SK-N-SH (cell line): ENCODE measurements around the gene PRPF6. TPM values are rescaled to one million over a fixed set of nuclear protein-coding genes. Genes with fewer than 3 reads are reported as not detected.

Experiments
- CTCF ChIA-PET: fragments of 300-600, 350-600 bp; formaldehyde crosslinking; extraction: SDS; loops from one replicate; lab custom pipeline; 2021; lab: Yijun Ruan, JAX
- POLR2A ChIA-PET: fragments of 350-600 bp; sonication (Branson Sonifier 250); formaldehyde crosslinking; extraction: SDS; loops from one replicate; lab custom pipeline; 2020; ENCODE audit warnings: antibody characterized with exemption, inconsistent platforms; lab: Yijun Ruan, JAX
- DNase-seq: peaks from one replicate; pipeline ENCODE4 v3.0.0; 2012
- H2AFZ ChIP-seq: fragments of 200-600 bp; sonication (generic); 2 replicates; pipeline ENCODE4 v1.8.1; 2016; ENCODE audit warnings: antibody characterized with exemption, mild to moderate bottlenecking, low read depth
- H3F3A ChIP-seq: fragments of 200-600 bp; sonication (generic); replicated peaks from 2 replicates; pipeline ENCODE3; 2016; ENCODE audit warnings: antibody characterized with exemption, mild to moderate bottlenecking; ENCODE audit not compliant: insufficient read depth
- H3K27ac ChIP-seq, 2 experiments: fragments of 200-500 bp in 1 of 2; fragments of 200-600 bp in 1 of 2; sonication (Bioruptor generic) in 1 of 2; sonication (generic), shearing (Covaris generic) in 1 of 2; 2 replicates each; pipeline versions ENCODE4 v1.5.1 to v1.6.1; 2014 to 2016; ENCODE audit warnings: low read depth in 2 of 2, inconsistent platforms in 1 of 2, low read length in 1 of 2, mild to moderate bottlenecking in 1 of 2, mixed read lengths in 1 of 2
- H3K27me3 ChIP-seq: fragments of 200-600 bp; sonication (generic), shearing (Covaris generic); 2 replicates; pipeline ENCODE4 v1.6.1; 2016; ENCODE audit warnings: mixed run types; ENCODE audit not compliant: insufficient read depth
- H3K36me3 ChIP-seq, 2 experiments: fragments of 200-500 bp in 1 of 2; fragments of 200-600 bp in 1 of 2; sonication (Bioruptor generic) in 1 of 2; sonication (generic) in 1 of 2; replicated peaks in 1 of 2; 2 replicates each; pipeline versions ENCODE3 to v1.5.1; 2014 to 2016; ENCODE audit warnings: low read length in 1 of 2, mild to moderate bottlenecking in 1 of 2; ENCODE audit not compliant: insufficient read depth in 2 of 2, control insufficient read depth in 1 of 2
- H3K4me1 ChIP-seq, 2 experiments: fragments of 200-500 bp in 1 of 2; fragments of 200-600 bp in 1 of 2; sonication (Bioruptor generic) in 1 of 2; sonication (generic), shearing (Covaris generic) in 1 of 2; 2 replicates each; pipeline versions ENCODE4 v1.5.1 to v1.6.1; 2014 to 2016; ENCODE audit warnings: low read depth in 1 of 2, low read length in 1 of 2, mixed run types in 1 of 2; ENCODE audit not compliant: insufficient read depth in 2 of 2, control insufficient read depth in 1 of 2
- H3K4me2 ChIP-seq: fragments of 200-600 bp; sonication (generic), shearing (Covaris generic); 2 replicates; pipeline ENCODE4 v1.6.1; 2017; ENCODE audit warnings: mixed run types
- H3K4me3 ChIP-seq, 2 experiments: fragments of 200-500 bp in 1 of 2; fragments of 200-600 bp in 1 of 2; sonication (Bioruptor generic) in 1 of 2; sonication (generic), shearing (Covaris generic) in 1 of 2; 2 replicates each; pipeline versions ENCODE4 v1.5.1 to v1.8.1; 2014 to 2016; ENCODE audit warnings: low read depth in 2 of 2, inconsistent platforms in 1 of 2, low read length in 1 of 2, mild to moderate bottlenecking in 1 of 2, mixed read lengths in 1 of 2, moderate library complexity in 1 of 2
- H3K79me2 ChIP-seq: fragments of 200-600 bp; sonication (generic); 2 replicates; pipeline ENCODE4 v1.8.1; 2017; ENCODE audit warnings: mild to moderate bottlenecking; ENCODE audit not compliant: insufficient read depth
- H3K9ac ChIP-seq: fragments of 200-600 bp; sonication (generic); 2 replicates; pipeline ENCODE4 v1.6.1; 2017; ENCODE audit warnings: mixed run types
- H3K9me2 ChIP-seq: fragments of 200-600 bp; sonication (generic); 2 replicates; pipeline ENCODE4 v1.6.1; 2017; ENCODE audit warnings: mixed run types
- H3K9me3 ChIP-seq: fragments of 200-600 bp; sonication (generic); 2 replicates; pipeline ENCODE4 v1.6.1; 2017; ENCODE audit warnings: mixed run types, mild to moderate bottlenecking, moderate library complexity
- H4K20me1 ChIP-seq: fragments of 200-600 bp; sonication (generic); 2 replicates; pipeline ENCODE4 v1.6.1; 2017; ENCODE audit warnings: mild to moderate bottlenecking, mixed run types; ENCODE audit not compliant: insufficient read depth
- CHD2 ChIP-seq: fragments of 150-350 bp; IDR thresholded peaks from 2 replicates; pipeline ENCODE4 v1.6.1; 2018; ENCODE audit warnings: low read length; ENCODE audit not compliant: partially characterized antibody
- ELF1 ChIP-seq: IDR thresholded peaks from 2 replicates; pipeline ENCODE4 v1.4.0; 2012
- EP300 ChIP-seq, 2 experiments: IDR thresholded peaks; 2 replicates each; pipeline versions ENCODE4 v1.4.0 to v1.6.1; 2012; ENCODE audit warnings: borderline replicate concordance in 1 of 2, low read depth in 1 of 2, low read length in 1 of 2
- GATA2 ChIP-seq: sonication (generic); formaldehyde crosslinking; IDR thresholded peaks from 2 replicates; pipeline ENCODE4 v1.5.0; 2020; ENCODE audit warnings: mild to moderate bottlenecking, missing genetic modification reagents
- JUND ChIP-seq: IDR thresholded peaks from 2 replicates; pipeline ENCODE4 v1.4.0; 2012
- POLR2AphosphoS5 ChIP-seq: IDR thresholded peaks from 2 replicates; pipeline ENCODE4 v1.6.1; 2012; ENCODE audit warnings: low read depth, low read length
- RAD21 ChIP-seq: IDR thresholded peaks from 2 replicates; pipeline ENCODE4 v1.6.1; 2012; ENCODE audit warnings: mild to moderate bottlenecking, low read length
- RFX5 ChIP-seq: IDR thresholded peaks from 2 replicates; pipeline ENCODE4 v1.6.1; 2012; ENCODE audit warnings: mild to moderate bottlenecking, improper control_type of control experiment, low read length
- SMC3 ChIP-seq: IDR thresholded peaks from 2 replicates; pipeline ENCODE4 v1.6.1; 2012; ENCODE audit warnings: low read depth, low read length, improper control_type of control experiment
- TAF1 ChIP-seq: IDR thresholded peaks from 2 replicates; pipeline ENCODE4 v1.6.1; 2012; ENCODE audit warnings: low read depth, mild to moderate bottlenecking, low read length, moderate library complexity, borderline replicate concordance
- YY1 ChIP-seq: IDR thresholded peaks from 2 replicates; pipeline ENCODE4 v1.4.0; 2012; ENCODE audit warnings: low read depth, mild to moderate bottlenecking
- WGBS: methylation state at CpG from one replicate; pipeline ENCODE4 v1.1.6; 2017; ENCODE audit warnings: low lambda C conversion rate; 5-methylcytosine and 5-hydroxymethylcytosine counted together
- polyA plus RNA-seq, 3 experiments: library from polyadenylated mRNA; depleted of rRNA; stranded (reverse); fragments of >200 nt; gene quantifications; 2 replicates each; pipeline ENCODE4 v1.2.3, GENCODE V29; 2012
- TF ChIP-seq, protein P1 (sequence below): fragments of 200-600 bp; sonication (generic); IDR thresholded peaks from 2 replicates; pipeline ENCODE4 v1.6.1; 2017; ENCODE audit warnings: antibody characterized with exemption, mild to moderate bottlenecking, moderate library complexity
- TF ChIP-seq, protein P2 (sequence below): IDR thresholded peaks from 2 replicates; pipeline ENCODE4 v1.4.0; 2012; ENCODE audit warnings: low read depth
- TF ChIP-seq, protein P3 (sequence below): IDR thresholded peaks from 2 replicates; pipeline ENCODE4 v1.6.1; 2012; ENCODE audit warnings: mild to moderate bottlenecking, low read depth, low read length, moderate library complexity

The PRPF6 gene
- polyA plus RNA-seq, 1 of the 3 experiments (the other 2 are of a cell fraction), result 59.1 TPM

DNA sequence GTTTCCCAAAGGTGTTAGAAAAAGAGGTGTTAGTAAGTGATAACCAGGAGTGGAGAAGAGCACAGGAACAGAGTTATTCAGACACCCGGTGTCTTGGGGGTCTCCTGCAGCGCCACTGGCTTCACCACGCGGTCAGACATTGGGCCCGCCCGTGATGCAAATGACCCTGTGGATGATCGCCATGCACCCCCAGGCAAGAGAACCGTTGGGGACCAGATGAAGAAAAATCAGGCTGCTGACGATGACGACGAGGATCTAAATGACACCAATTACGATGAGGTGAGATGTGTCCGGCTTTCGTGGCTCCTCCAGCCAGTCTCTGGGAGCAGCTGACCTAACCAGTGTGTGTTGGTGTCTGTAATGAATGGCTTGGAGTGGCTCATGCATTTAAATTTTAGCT, 2.0 kb downstream of the PRPF6 start:
- Histone ChIP-seq H3K36me3 (peaks cover 22 to 41% of the 10 kb centered on the region in 2 experiments), H3K4me2 (0 out of 2 replicates have a peak overlapping the region, but pooled peaks have one; percentile 90)
- POLR2A ChIA-PET, result interaction anchor here (0.6 to 3.4 kb wide), 2 partner anchors 55 to 446 kb away, joined by 3 to 18 read pairs; partner anchors contain the start of gene PTK6

DNA sequence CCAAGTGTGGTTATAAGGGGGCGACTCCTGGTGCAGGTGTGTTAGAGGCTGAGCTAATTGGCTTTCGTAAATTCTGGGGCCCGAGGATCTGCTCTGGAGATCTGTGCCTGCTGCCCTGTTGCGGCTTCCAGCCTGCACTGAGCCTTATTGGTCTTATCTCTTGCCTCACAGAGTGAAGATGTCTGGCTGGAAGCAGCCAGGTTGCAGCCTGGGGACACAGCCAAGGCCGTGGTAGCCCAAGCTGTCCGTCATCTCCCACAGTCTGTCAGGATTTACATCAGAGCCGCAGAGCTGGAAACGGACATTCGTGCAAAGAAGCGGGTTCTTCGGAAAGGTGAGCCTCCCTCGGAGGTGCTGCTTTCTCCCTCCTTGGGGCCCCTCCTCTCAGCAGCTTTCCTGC, 20.0 kb downstream of the PRPF6 start:
- H3K79me2 ChIP-seq, result peaks cover 8% of the 10 kb centered on the region; the same call in 1 of the 2 replicates
- no peak overlapping the region for H2AFZ ChIP-seq
- ChIA-PET POLR2A (no interaction called here), CTCF (interaction anchor here (0.9 to 1.7 kb wide), 2 partner anchors 27 to 38 kb away, joined by 3 to 5 read pairs; no protein-coding TSS in a partner anchor)
- H3K9me2 ChIP-seq, result no peaks in the 10 kb centered on the region
- no peaks in the 10 kb centered on the region for H3K4me1 ChIP-seq
- H3K9me3 ChIP-seq, result no peaks in the 10 kb centered on the region
- DNase-seq, result no peak
- no peak overlapping the region for H3K4me2 ChIP-seq
- peaks cover 5% of the 10 kb centered on the region; the same call in 1 of the 2 replicates for H4K20me1 ChIP-seq
- peaks cover 31 to 52% of the 10 kb centered on the region in 2 experiments for H3K36me3 ChIP-seq
- no peak overlapping the region for H3K9ac ChIP-seq
- no peak overlapping the region for H3K4me3 ChIP-seq
- no peaks in the 10 kb centered on the region for H3K27me3 ChIP-seq
- TF ChIP-seq TAF1 (no peak), SMC3 (no peak)
- 95% methylated on average over 11 of the region's 12 CpGs for WGBS
- H3K27ac ChIP-seq, result no peak overlapping the region
- no peaks in the 10 kb centered on the region for H3F3A ChIP-seq

More for the DNA sequence above, 2.0 kb downstream of the PRPF6 start:
- DNase-seq, result no peak
- CTCF ChIA-PET, result interaction anchor here (0.9 to 3.9 kb wide), 7 partner anchors 9 to 137 kb away, joined by 3 to 41 read pairs (median 3); no protein-coding TSS in a partner anchor
- Histone ChIP-seq H3K9ac (no peak overlapping the region), H3K27me3 (no peaks in the 10 kb centered on the region), H4K20me1 (no peaks in the 10 kb centered on the region), H3K79me2 (peaks cover 51% of the 10 kb centered on the region), H3K9me3 (no peaks in the 10 kb centered on the region), H2AFZ (no peak overlapping the region), H3K4me3 (no peak overlapping the region), H3K27ac (no peak overlapping the region), H3K4me1 (peaks cover 10 to 23% of the 10 kb centered on the region in 2 experiments), H3K9me2 (no peaks in the 10 kb centered on the region), H3F3A (peaks cover 17% of the 10 kb centered on the region)
- TF ChIP-seq ELF1, result no peak
- TF ChIP-seq RFX5, result no peak
- TF ChIP-seq CHD2, result no peak
- TF ChIP-seq RAD21, result no peak
- TF ChIP-seq, protein P1, sequence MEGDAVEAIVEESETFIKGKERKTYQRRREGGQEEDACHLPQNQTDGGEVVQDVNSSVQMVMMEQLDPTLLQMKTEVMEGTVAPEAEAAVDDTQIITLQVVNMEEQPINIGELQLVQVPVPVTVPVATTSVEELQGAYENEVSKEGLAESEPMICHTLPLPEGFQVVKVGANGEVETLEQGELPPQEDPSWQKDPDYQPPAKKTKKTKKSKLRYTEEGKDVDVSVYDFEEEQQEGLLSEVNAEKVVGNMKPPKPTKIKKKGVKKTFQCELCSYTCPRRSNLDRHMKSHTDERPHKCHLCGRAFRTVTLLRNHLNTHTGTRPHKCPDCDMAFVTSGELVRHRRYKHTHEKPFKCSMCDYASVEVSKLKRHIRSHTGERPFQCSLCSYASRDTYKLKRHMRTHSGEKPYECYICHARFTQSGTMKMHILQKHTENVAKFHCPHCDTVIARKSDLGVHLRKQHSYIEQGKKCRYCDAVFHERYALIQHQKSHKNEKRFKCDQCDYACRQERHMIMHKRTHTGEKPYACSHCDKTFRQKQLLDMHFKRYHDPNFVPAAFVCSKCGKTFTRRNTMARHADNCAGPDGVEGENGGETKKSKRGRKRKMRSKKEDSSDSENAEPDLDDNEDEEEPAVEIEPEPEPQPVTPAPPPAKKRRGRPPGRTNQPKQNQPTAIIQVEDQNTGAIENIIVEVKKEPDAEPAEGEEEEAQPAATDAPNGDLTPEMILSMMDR, result no peak
- no peak for TF ChIP-seq TAF1
- TF ChIP-seq YY1, result no peak
- TF ChIP-seq JUND, result no peak
- no peak for TF ChIP-seq POLR2AphosphoS5
- 90% methylated on average over 14 of the region's 14 CpGs for WGBS

DNA sequence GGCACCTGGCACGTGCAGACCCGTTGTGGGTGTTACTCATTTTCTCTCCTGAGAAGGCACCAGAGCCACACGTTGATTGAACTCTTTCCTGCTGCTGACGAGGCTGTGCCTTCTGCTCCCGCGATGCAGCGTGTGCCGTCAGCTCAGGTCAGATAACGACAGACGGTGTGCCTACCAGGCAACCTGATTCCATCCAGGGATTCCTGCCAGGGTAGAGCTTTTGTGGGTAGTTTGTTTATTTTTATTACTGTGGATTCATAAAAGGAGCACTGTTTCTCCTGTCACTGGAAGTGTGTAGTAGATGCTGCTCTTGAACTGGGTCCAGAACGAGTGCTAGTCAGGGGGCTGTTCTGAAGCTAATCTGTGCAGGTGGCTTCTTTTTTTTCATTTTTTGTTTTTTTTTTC, 20.7 kb downstream of the PRPF6 start:
- H3K36me3 ChIP-seq, result peaks cover 31 to 53% of the 10 kb centered on the region in 2 experiments
- no peak overlapping the region for H3K4me3 ChIP-seq
- no peaks in the 10 kb centered on the region for H3K27me3 ChIP-seq
- no peaks in the 10 kb centered on the region for H3K4me1 ChIP-seq
- H3F3A ChIP-seq, result no peaks in the 10 kb centered on the region
- no peak overlapping the region for H3K4me2 ChIP-seq
- CTCF ChIA-PET, result interaction anchor here (1.7 kb wide), 1 partner anchor 37 kb away, joined by 5 read pairs; no protein-coding TSS in a partner anchor
- DNase-seq, result no peak
- no peaks in the 10 kb centered on the region for H3K9me2 ChIP-seq
- no peak overlapping the region for H3K9ac ChIP-seq
- POLR2A ChIA-PET, result no interaction called here
- peaks cover 5% of the 10 kb centered on the region; the same call in 1 of the 2 replicates for H4K20me1 ChIP-seq
- H3K27ac ChIP-seq, result no peak overlapping the region
- no peaks in the 10 kb centered on the region for H3K9me3 ChIP-seq
- peaks cover 10% of the 10 kb centered on the region; the same call in 1 of the 2 replicates for H3K79me2 ChIP-seq
- WGBS, result 92% methylated on average over 6 of the region's 11 CpGs
- no peak overlapping the region for H2AFZ ChIP-seq
- TF ChIP-seq, protein P2, sequence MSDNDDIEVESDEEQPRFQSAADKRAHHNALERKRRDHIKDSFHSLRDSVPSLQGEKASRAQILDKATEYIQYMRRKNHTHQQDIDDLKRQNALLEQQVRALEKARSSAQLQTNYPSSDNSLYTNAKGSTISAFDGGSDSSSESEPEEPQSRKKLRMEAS, result no peak
- TF ChIP-seq EP300 (IDR thresholded peaks at IDR 0.05; ENCODE audit: borderline replicate concordance in 1 of 2, low read depth in 1 of 2, low read length in 1 of 2), result no peak
- TF ChIP-seq, protein P3, sequence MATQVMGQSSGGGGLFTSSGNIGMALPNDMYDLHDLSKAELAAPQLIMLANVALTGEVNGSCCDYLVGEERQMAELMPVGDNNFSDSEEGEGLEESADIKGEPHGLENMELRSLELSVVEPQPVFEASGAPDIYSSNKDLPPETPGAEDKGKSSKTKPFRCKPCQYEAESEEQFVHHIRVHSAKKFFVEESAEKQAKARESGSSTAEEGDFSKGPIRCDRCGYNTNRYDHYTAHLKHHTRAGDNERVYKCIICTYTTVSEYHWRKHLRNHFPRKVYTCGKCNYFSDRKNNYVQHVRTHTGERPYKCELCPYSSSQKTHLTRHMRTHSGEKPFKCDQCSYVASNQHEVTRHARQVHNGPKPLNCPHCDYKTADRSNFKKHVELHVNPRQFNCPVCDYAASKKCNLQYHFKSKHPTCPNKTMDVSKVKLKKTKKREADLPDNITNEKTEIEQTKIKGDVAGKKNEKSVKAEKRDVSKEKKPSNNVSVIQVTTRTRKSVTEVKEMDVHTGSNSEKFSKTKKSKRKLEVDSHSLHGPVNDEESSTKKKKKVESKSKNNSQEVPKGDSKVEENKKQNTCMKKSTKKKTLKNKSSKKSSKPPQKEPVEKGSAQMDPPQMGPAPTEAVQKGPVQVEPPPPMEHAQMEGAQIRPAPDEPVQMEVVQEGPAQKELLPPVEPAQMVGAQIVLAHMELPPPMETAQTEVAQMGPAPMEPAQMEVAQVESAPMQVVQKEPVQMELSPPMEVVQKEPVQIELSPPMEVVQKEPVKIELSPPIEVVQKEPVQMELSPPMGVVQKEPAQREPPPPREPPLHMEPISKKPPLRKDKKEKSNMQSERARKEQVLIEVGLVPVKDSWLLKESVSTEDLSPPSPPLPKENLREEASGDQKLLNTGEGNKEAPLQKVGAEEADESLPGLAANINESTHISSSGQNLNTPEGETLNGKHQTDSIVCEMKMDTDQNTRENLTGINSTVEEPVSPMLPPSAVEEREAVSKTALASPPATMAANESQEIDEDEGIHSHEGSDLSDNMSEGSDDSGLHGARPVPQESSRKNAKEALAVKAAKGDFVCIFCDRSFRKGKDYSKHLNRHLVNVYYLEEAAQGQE, result no peak
- TF ChIP-seq GATA2, result no peak
- no peak for TF ChIP-seq JUND
- TF ChIP-seq, all 33 proteins: peak for 0
